C4-2B (cell line): ENCODE measurements around the gene GALNT17.

Source experiments
- H3K27ac ChIP-seq: fragments of 450-650 bp; 2 replicates; pipeline ENCODE4 v1.5.1; 2017
- ZFX ChIP-seq: fragments of 450-650 bp; IDR thresholded peaks from 2 replicates; pipeline ENCODE4 v1.6.1; 2017
- TF ChIP-seq, protein P1 (sequence below): fragments of 450-650 bp; conservative IDR thresholded peaks from 2 replicates; pipeline ENCODE4 v1.5.1; 2017; ENCODE audit warnings: mild to moderate bottlenecking

GALNT17 gene

GRCh38 chr7:71429083-71429482 lies 297.1 kb downstream of the GALNT17 start:
- TF ChIP-seq ZFX: no peak
- TF ChIP-seq, protein P1, sequence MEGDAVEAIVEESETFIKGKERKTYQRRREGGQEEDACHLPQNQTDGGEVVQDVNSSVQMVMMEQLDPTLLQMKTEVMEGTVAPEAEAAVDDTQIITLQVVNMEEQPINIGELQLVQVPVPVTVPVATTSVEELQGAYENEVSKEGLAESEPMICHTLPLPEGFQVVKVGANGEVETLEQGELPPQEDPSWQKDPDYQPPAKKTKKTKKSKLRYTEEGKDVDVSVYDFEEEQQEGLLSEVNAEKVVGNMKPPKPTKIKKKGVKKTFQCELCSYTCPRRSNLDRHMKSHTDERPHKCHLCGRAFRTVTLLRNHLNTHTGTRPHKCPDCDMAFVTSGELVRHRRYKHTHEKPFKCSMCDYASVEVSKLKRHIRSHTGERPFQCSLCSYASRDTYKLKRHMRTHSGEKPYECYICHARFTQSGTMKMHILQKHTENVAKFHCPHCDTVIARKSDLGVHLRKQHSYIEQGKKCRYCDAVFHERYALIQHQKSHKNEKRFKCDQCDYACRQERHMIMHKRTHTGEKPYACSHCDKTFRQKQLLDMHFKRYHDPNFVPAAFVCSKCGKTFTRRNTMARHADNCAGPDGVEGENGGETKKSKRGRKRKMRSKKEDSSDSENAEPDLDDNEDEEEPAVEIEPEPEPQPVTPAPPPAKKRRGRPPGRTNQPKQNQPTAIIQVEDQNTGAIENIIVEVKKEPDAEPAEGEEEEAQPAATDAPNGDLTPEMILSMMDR: no peak

GRCh38 chr7:71430246-71430645 lies 298.3 kb downstream of the GALNT17 start:
- no peak for TF ChIP-seq ZFX
- TF ChIP-seq, protein P1: no peak

More at GRCh38 chr7:71429083-71429482, 297.1 kb downstream of the GALNT17 start:
- no peak overlapping the region for H3K27ac ChIP-seq

DNA sequence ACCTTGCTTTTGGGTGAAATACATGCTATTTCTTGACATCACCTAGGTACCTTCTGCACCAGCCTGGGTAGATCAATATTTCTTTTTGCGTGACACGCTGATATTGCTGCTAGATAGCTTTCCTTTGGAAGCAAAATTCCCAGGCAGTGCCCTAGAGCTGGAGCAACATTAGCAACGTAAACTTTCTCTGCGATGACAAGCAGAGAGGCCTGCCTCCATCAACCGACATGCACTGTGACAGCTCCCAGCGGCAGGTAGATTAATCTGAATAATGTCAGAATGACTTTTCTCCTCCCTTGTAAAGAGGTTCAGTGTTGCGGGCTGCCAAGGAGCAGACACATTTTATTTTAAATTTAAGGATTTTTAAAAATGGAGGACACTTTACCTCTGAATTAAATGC lies 307.4 kb downstream of the GALNT17 start:
- no peak for TF ChIP-seq ZFX
- TF ChIP-seq, protein P1: no peak
- H3K27ac ChIP-seq: no peak overlapping the region

More at GRCh38 chr7:71430246-71430645, 298.3 kb downstream of the GALNT17 start:
- no peak overlapping the region for H3K27ac ChIP-seq

DNA sequence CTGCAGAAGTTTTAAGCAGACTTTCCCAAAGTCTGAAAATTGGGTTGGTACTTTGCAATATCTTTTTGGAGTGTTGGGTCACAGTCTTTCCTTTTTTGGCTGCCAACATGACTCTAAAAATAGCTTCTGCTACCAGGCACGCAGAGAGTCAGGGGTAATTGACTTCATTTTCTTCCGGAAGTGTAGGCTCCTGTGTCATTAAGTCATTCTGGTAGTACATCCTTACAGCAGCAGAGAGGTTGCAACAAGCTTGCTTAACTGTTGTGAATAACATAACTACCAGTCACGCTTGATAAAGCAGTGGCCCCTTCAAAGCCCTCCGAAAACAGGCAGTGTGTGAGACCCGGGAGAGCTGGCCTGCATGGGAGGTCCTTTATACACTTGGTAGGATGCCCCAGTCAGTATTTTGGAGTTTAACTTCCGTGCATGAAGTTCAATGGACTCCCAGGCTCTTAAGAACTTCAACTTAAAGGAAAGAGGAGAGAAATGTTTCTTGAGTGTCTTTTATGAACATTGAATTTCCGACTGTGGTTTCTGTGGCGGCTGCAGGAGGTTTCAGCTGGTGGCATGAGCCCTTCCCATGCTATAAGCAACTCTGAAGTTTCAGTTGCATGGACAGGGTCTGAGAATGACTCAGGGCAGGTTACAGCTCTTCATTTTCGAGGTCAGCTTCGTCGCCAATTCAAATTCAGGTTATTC lies 310.7 kb downstream of the GALNT17 start:
- no peak overlapping the region for H3K27ac ChIP-seq

GRCh38 chr7:71443191-71443530 lies 311.2 kb downstream of the GALNT17 start:
- no peak overlapping the region for H3K27ac ChIP-seq
- no peak for TF ChIP-seq ZFX
- TF ChIP-seq, protein P1: no peak

More for the DNA sequence above, 310.7 kb downstream of the GALNT17 start:
- TF ChIP-seq, protein P1: no peak
- no peak for TF ChIP-seq ZFX

DNA sequence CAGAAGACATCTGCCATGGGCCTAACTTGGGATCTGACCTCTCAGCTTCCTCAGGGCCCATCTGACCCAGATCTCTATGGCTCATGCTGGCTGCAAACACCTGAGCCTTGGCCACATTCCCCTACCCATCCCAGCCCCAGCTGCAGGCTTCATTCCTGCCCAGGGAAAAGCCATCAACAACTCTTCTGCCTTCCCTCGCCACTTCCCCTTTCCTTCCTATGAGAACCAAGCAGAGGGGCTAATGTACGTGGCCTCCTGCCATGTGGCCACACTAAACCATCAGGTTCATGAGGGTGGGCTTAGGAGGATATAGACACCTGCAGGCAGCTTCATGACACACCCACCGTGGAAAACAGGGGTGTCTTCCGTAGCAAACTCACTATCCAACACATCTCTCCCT lies 312.2 kb downstream of the GALNT17 start:
- TF ChIP-seq, protein P1: no peak
- no peak for TF ChIP-seq ZFX
- no peak overlapping the region for H3K27ac ChIP-seq

DNA sequence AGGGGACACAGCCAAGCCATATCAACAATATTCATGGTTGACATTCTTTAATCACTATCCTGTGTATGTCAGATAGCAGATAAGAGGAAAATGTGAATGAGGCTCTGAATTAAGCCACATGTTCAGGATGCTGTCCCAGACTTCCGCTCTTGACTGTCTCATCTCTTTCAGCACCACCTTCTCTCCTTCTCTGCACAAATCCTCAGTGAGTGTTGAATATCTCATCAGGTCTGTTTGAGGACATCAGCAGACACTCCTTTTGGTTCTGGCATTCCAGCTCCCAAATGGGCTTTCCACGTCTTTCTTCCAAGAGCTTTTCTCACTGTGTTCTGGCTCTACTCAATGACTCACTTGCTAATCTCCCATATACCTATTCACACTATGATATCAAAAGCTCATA lies 321.7 kb downstream of the GALNT17 start:
- TF ChIP-seq ZFX: no peak
- TF ChIP-seq, protein P1: no peak
- H3K27ac ChIP-seq: no peak overlapping the region
